ENCODE measurements around the gene BORCS5.
"Not testable (repeated sequence)": the region's sequence is repeated elsewhere in the genome, so short reads cannot be mapped to it uniquely, and the experiment has no call there.

DNA sequence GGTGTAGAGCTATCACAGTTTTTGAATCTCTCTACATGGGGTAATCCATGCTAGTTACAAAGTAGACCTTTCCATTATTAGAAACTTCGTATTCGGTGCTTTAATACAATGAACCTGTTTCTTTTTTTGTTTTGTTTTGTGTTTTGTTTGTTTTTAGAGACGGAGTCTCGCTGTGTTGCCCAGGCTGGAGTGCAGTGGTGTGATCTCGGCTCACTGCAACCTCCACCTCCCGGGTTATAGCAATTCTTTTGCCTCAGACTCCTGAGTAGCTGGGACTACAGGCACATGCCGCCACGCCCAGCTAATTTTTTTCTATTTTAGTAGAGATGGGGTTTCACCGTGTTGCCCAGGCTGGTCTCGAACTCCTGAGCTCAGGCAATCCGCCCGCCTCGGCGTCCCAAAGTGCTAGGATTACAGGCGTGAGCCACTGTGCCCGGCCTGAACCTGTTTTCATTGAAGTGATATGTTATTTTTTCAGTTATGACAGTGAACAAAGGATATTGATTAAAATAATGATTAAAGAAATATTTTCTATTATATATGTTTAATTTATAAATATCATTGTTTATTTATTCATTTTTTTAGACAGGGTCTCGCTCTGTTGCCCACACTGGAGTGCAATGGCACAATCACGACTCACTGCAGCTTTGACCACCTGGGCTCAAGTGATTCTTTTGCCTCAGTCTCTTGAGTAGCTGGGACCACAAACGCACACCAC is 5.3 kb upstream of the BORCS5 start:
- not testable (repeated sequence) for TF ChIP-seq EZH2phosphoT487 (IDR thresholded peaks at IDR 0.05; ENCODE audit: low read length)
- TF ChIP-seq, protein P1, sequence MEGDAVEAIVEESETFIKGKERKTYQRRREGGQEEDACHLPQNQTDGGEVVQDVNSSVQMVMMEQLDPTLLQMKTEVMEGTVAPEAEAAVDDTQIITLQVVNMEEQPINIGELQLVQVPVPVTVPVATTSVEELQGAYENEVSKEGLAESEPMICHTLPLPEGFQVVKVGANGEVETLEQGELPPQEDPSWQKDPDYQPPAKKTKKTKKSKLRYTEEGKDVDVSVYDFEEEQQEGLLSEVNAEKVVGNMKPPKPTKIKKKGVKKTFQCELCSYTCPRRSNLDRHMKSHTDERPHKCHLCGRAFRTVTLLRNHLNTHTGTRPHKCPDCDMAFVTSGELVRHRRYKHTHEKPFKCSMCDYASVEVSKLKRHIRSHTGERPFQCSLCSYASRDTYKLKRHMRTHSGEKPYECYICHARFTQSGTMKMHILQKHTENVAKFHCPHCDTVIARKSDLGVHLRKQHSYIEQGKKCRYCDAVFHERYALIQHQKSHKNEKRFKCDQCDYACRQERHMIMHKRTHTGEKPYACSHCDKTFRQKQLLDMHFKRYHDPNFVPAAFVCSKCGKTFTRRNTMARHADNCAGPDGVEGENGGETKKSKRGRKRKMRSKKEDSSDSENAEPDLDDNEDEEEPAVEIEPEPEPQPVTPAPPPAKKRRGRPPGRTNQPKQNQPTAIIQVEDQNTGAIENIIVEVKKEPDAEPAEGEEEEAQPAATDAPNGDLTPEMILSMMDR (IDR thresholded peaks at IDR 0.05; ENCODE audit: low read length) = not testable (repeated sequence)
